Left kidney (tissue), 8 donors: ENCODE results near the gene PHACTR2. TPM values are rescaled to one million over a fixed set of nuclear protein-coding genes. Genes with fewer than 3 reads are reported as not detected.
"Not testable (repeated sequence)": the region's sequence is repeated elsewhere in the genome, so short reads cannot be mapped to it uniquely, and the experiment has no call there.

Experiments used
- DNase-seq: peaks from one replicate; pipeline ENCODE4 v3.0.0-alpha.2; 2013
- long read RNA-seq, 8 donors: transcript quantifications; one replicate each; lab custom pipeline, GENCODE V29; 2026
- polyA plus RNA-seq: library from polyadenylated mRNA; unstranded; fragments of 120-200 nt; gene quantifications from one replicate; pipeline ENCODE4 v1.2.1, GENCODE V29; 2013; ENCODE audit not compliant: insufficient read length

The PHACTR2 gene
- polyA plus RNA-seq, result 42.4 TPM
- long read RNA-seq, donor 1, full-length matches to known transcripts, result 11 of 11 reads
- long read RNA-seq, donor 1, partial matches to known transcripts, result 0 of 11 reads
- long read RNA-seq, donor 1, other reads (novel, unspliced or antisense), result 0 of 11 reads
- long read RNA-seq, donor 2, full-length matches to known transcripts, result 6 of 6 reads
- long read RNA-seq, donor 2, partial matches to known transcripts, result 0 of 6 reads
- long read RNA-seq, donor 2, other reads (novel, unspliced or antisense), result 0 of 6 reads
- long read RNA-seq, donor 3, partial matches to known transcripts, result 0 of 4 reads
- long read RNA-seq, donor 3, other reads (novel, unspliced or antisense), result 0 of 4 reads
- long read RNA-seq, donor 4, partial matches to known transcripts, result 0 of 2 reads
- long read RNA-seq, donor 4, other reads (novel, unspliced or antisense), result 0 of 2 reads
- long read RNA-seq, donor 5, partial matches to known transcripts, result 0 of 2 reads
- long read RNA-seq, donor 5, other reads (novel, unspliced or antisense), result 0 of 2 reads
- long read RNA-seq, donor 6, full-length matches to known transcripts, result 6 of 6 reads
- long read RNA-seq, donor 6, partial matches to known transcripts, result 0 of 6 reads
- long read RNA-seq, donor 6, other reads (novel, unspliced or antisense), result 0 of 6 reads
- long read RNA-seq, donor 7, full-length matches to known transcripts, result 10 of 10 reads
- long read RNA-seq, donor 7, partial matches to known transcripts, result 0 of 10 reads
- long read RNA-seq, donor 7, other reads (novel, unspliced or antisense), result 0 of 10 reads
- long read RNA-seq, donor 8, full-length matches to known transcripts, result 2 of 2 reads
- long read RNA-seq, donor 8, partial matches to known transcripts, result 0 of 2 reads
- long read RNA-seq, donor 8, other reads (novel, unspliced or antisense), result 0 of 2 reads

- DNase-seq, result peak; percentile 78
Measured at GRCh38 chr6:143677891-143678791, at the start of gene PHACTR2. TSS of gene PHACTR2 (plus strand) at chr6:143677965. CDS start at chr6:143678164, 199 bp downstream.

GRCh38 chr6:143629104-143630080, 48.4 kb upstream of the PHACTR2 start:
- DNase-seq, result no peak

- DNase-seq, result not testable (repeated sequence)
Measured at GRCh38 chr6:143631196-143631595, 46.6 kb upstream of the PHACTR2 start.

- DNase-seq, result no peak
Measured at GRCh38 chr6:143632894-143633293, 44.9 kb upstream of the PHACTR2 start.

GRCh38 chr6:143634486-143634885, 43.3 kb upstream of the PHACTR2 start:
- DNase-seq, result no peak

- DNase-seq, result no peak
Measured at GRCh38 chr6:143637691-143638090, 40.1 kb upstream of the PHACTR2 start.

- no peak for DNase-seq
Measured at GRCh38 chr6:143642403-143642802, 35.4 kb upstream of the PHACTR2 start.

GRCh38 chr6:143647191-143647590, 30.6 kb upstream of the PHACTR2 start:
- DNase-seq, result no peak

GRCh38 chr6:143647732-143648131, 30.0 kb upstream of the PHACTR2 start:
- no peak for DNase-seq

GRCh38 chr6:143649319-143649718, 28.4 kb upstream of the PHACTR2 start:
- not testable (repeated sequence) for DNase-seq

GRCh38 chr6:143651328-143651727, 26.4 kb upstream of the PHACTR2 start:
- DNase-seq, result not testable (repeated sequence)

- no peak for DNase-seq
Measured at GRCh38 chr6:143652841-143653331, 24.9 kb upstream of the PHACTR2 start.

- no peak for DNase-seq
Measured at GRCh38 chr6:143655541-143655940, 22.2 kb upstream of the PHACTR2 start.

GRCh38 chr6:143656026-143656425, 21.7 kb upstream of the PHACTR2 start:
- DNase-seq, result no peak

GRCh38 chr6:143657809-143658208, 20.0 kb upstream of the PHACTR2 start:
- no peak for DNase-seq

- DNase-seq, result not testable (repeated sequence)
Measured at GRCh38 chr6:143660170-143660569, 17.6 kb upstream of the PHACTR2 start.

GRCh38 chr6:143664171-143664570, 13.6 kb upstream of the PHACTR2 start:
- DNase-seq, result no peak

GRCh38 chr6:143666007-143666406, 11.8 kb upstream of the PHACTR2 start:
- not testable (repeated sequence) for DNase-seq

- DNase-seq, result not testable (repeated sequence)
Measured at GRCh38 chr6:143669483-143669882, 8.3 kb upstream of the PHACTR2 start.

- no peak for DNase-seq
Measured at GRCh38 chr6:143673669-143674068, 4.1 kb upstream of the PHACTR2 start.
